Pancreas (tissue), 10 donors: ENCODE measurements around the gene SOS2. TPM values are rescaled to one million over a fixed set of nuclear protein-coding genes. Genes with fewer than 3 reads are reported as not detected.

Source experiments
- ATAC-seq, 4 donors: fragments of 200-7000 bp; cut with Tn5 transposase; one replicate each; pipeline versions ENCODE4 v1.8.0 to v1.9.1; 2020; ENCODE audit warnings: mild to moderate bottlenecking in 4 of 4, moderate library complexity in 4 of 4
- DNase-seq, 6 donors: peaks; one replicate each; pipeline ENCODE4 v3.0.0-alpha.2; 2020
- FAIRE-seq: peaks from 2 replicates; lab custom pipeline; 2012; peaks lifted over from hg19 to GRCh38; lab: Jason Lieb, UNC
- H3K27ac ChIP-seq, 4 donors: fragments of 200-600 bp; sonication (generic); 1 replicate in 3 of 4; 2 replicates in 1 of 4; pipeline versions ENCODE4 v1.5.0 to v1.8.0; 2020
- H3K27me3 ChIP-seq, 4 donors: fragments of 200-600 bp; one replicate each; pipeline ENCODE4 v1.8.0; 2021
- H3K36me3 ChIP-seq, 3 donors: fragments of 200-600 bp; sonication (generic) in 1 of 3; one replicate each; pipeline versions ENCODE4 v1.5.0 to v1.8.0; 2020 to 2021
- H3K4me1 ChIP-seq, 3 donors: fragments of 200-600 bp; one replicate each; pipeline ENCODE4 v1.8.0; 2021
- H3K4me3 ChIP-seq, 4 donors: fragments of 200-600 bp; sonication (generic) in 2 of 4; one replicate each; pipeline versions ENCODE4 v1.5.0 to v1.8.0; 2020 to 2021
- H3K9me3 ChIP-seq, 4 donors: fragments of 200-600 bp; one replicate each; pipeline ENCODE4 v1.8.0; 2021
- WGBS, 2 donors: extraction: QIAGEN DNeasy Blood & Tissue Kit; methylation state at CpG; one replicate each; pipeline ENCODE4 v1.1.7; 2013; 5-methylcytosine and 5-hydroxymethylcytosine counted together
- intact Hi-C, 3 donors: fragments of 100-400 bp; cut with DNase I; formaldehyde crosslinking; loops; one replicate each; pipeline versions ENCODE4 v1.11.1 to v1.14.2; 2022
- polyA plus RNA-seq, 2 donors: library from polyadenylated mRNA; stranded (reverse); fragments of 200-250 nt; gene quantifications; one replicate each; pipeline ENCODE4 v1.2.3, GENCODE V29; 2013
- total RNA-seq, 6 donors: library from RNA; stranded (reverse); fragmentation: NEBNext Ultra II Directional in 4 of 6; extraction: Animal tissue kit (Norgen Biotek cat#: 25700) in 4 of 6; gene quantifications; one replicate each; pipeline versions ENCODE4 v1.2.1 to v1.2.4, GENCODE V29; 2021 to 2023
- TF ChIP-seq, protein P1 (sequence below), 4 donors: fragments of 200-600 bp; sonication (generic) in 3 of 4; IDR thresholded peaks; one replicate each; pipeline versions ENCODE4 v1.5.0 to v1.8.0; 2021; ENCODE audit warnings: antibody characterized with exemption in 4 of 4
- donor health status: healthy with polysubstance abuse.
- donor health status: DM: no; HTN: no; CAD: no; lungs with moderate emphysema.
- donor health status: DM: no; HTN: no; CAD: no.
- donor health status: control.
- donor health status: control.
- donor health status: Bipolar disorder and iron deficiency.
- donor health status: DM: yes; HTN: yes; CAD: no.
- donor health status: DM: no; HTN: no; CAD: no.
- donor health status: DM: no; HTN: no; CAD: no.
- donor health status: DM: yes; HTN: yes; CAD: no.

Gene SOS2
- total and polyA plus RNA-seq, 8 donors: 4.2 to 19.9 (median 10.7) TPM

DNA sequence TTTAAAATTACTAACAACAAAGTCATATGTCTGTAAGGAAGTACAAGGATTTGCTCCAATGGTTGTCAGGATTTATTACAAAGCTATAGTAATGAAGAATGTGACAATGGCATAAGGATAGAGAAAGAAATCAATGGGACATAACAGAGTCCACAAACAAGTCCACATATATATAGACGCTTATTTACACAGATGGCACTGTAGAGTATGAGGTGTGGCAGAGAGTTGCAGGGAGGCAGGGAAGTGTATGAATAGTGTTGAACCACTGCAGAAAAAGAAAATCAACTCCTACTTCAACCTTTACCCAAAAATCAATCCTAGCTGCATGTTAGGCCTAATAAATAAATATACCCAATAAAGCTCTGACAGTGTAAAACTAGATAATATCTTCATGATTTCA is 21.3 kb downstream of the SOS2 start:
- DNase-seq (no peak), FAIRE-seq (no peak), ATAC-seq (no peak)
- H3K4me3 ChIP-seq: no peak overlapping the region
- no peak overlapping the region for H3K27ac ChIP-seq
- intact Hi-C loops: no loop called here
- WGBS, 2 donors: 70 to 74% methylated on average over 1 of the region's 1 CpG
- no peaks in the 10 kb centered on the region for H3K4me1 ChIP-seq
- no peaks in the 10 kb centered on the region for H3K36me3 ChIP-seq
- H3K9me3 ChIP-seq: no peaks in the 10 kb centered on the region
- H3K27me3 ChIP-seq: no peaks in the 10 kb centered on the region
- TF ChIP-seq, protein P1, sequence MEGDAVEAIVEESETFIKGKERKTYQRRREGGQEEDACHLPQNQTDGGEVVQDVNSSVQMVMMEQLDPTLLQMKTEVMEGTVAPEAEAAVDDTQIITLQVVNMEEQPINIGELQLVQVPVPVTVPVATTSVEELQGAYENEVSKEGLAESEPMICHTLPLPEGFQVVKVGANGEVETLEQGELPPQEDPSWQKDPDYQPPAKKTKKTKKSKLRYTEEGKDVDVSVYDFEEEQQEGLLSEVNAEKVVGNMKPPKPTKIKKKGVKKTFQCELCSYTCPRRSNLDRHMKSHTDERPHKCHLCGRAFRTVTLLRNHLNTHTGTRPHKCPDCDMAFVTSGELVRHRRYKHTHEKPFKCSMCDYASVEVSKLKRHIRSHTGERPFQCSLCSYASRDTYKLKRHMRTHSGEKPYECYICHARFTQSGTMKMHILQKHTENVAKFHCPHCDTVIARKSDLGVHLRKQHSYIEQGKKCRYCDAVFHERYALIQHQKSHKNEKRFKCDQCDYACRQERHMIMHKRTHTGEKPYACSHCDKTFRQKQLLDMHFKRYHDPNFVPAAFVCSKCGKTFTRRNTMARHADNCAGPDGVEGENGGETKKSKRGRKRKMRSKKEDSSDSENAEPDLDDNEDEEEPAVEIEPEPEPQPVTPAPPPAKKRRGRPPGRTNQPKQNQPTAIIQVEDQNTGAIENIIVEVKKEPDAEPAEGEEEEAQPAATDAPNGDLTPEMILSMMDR (IDR thresholded peaks at IDR 0.05): no peak

DNA sequence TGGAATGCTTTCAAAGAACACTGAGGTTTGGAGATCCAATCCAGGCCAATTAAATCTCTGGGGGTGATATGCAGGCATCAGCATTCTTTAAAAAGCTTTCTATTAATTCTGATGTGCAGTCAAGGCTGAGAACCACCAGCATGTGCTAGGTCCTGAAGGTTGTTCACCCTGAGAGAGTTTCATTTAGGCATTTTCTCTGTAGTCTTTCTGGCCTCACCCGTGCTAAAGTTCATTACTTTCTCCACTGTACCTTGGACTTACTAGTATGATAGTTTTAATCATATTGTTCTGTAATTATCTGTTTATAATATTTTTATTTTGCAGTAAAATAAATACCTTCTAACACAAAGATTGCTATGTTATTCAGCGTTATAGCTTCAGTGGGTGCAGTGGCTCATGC is 32.9 kb downstream of the SOS2 start:
- 94 to 98% methylated on average over 2 of the region's 2 CpGs for WGBS, 2 donors
- Histone ChIP-seq H3K36me3 (peaks cover 0 to 21% (median 3%) of the 10 kb centered on the region in 3 donors), H3K9me3 (no peaks in the 10 kb centered on the region), H3K4me3 (no peak overlapping the region), H3K4me1 (no peaks in the 10 kb centered on the region), H3K27ac (no peak overlapping the region), H3K27me3 (no peaks in the 10 kb centered on the region)
- intact Hi-C loops: no loop called here
- FAIRE-seq (no peak), DNase-seq (no peak), ATAC-seq (no peak)
- TF ChIP-seq, protein P1 (IDR thresholded peaks at IDR 0.05): no peak

DNA sequence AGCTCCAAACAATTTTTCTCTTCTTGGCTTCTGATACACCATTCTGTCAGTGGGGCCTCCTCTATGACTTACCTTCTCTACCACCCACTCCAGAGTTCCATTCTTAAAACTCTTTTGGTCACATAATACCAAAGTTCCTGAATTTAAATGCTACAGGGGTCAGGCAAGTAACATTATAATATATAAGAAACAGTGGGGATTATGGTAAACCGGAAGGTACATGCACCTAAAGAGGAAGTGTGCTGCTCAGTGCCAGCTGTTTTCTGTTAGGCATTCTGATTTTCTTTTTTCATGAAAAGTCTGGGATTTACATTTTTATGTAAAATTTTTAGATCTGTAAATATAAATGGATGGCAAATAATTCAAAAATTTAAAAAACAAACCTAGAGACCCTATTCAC is 39.9 kb downstream of the SOS2 start:
- Histone ChIP-seq H3K27me3 (no peaks in the 10 kb centered on the region), H3K4me3 (no peak overlapping the region), H3K36me3 (peaks cover 0 to 10% (median 4%) of the 10 kb centered on the region in 3 donors), H3K4me1 (no peaks in the 10 kb centered on the region), H3K9me3 (no peaks in the 10 kb centered on the region), H3K27ac (no peak overlapping the region)
- FAIRE-seq: no peak
- TF ChIP-seq, protein P1 (IDR thresholded peaks at IDR 0.05): no peak
- intact Hi-C loops: no loop called here
- no peak for DNase-seq
- no peak for ATAC-seq
- WGBS, 2 donors: 93 to 95% methylated on average over 1 of the region's 1 CpG

DNA sequence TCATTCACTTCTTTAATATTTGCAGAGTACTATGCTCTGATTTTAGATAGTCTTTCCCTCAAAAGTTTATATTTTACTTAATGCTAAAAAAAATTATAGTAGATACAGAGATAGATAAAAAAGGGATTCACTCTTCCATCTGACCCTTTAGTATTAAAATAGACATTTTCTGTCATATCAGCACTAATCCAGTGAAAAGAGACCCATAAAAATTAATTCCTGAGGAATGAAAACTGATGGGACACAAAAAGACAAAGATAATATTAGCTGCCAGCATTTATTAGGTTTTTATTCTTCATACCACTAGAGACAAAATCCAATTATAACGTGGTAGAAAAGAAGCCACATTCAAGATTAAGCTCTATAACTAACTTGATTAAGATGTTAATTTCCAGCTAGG is 45.3 kb downstream of the SOS2 start:
- H3K4me3 ChIP-seq: no peak overlapping the region
- no peaks in the 10 kb centered on the region for H3K4me1 ChIP-seq
- H3K27ac ChIP-seq: no peak overlapping the region
- ATAC-seq (no peak), FAIRE-seq (no peak), DNase-seq (no peak)
- 95 to 96% methylated on average over 1 of the region's 1 CpG for WGBS, 2 donors
- no peaks in the 10 kb centered on the region for H3K9me3 ChIP-seq
- peaks cover 0 to 10% (median 4%) of the 10 kb centered on the region in 3 donors for H3K36me3 ChIP-seq
- intact Hi-C loops: no loop called here
- TF ChIP-seq, protein P1 (IDR thresholded peaks at IDR 0.05): no peak
- H3K27me3 ChIP-seq: no peaks in the 10 kb centered on the region

DNA sequence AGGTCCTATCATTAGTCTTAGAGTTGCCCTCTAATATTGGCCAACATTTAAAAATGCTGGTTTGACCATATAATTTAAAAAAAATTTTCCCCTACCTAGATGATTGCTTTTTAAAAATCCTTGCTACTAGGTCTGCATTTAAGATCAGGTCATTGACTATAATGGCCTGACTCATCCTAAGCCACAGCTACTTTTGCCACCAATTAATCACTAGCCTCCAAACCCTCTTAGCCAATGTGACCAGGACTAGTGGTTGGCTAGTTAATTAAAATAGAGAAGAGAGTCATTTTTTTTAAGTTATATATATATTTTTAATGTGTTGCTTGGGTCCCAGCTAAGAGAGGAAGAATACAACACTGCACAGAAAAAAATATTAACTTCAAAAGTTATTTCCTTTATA is 57.5 kb downstream of the SOS2 start:
- intact Hi-C loops: no loop called here
- no peak overlapping the region for H3K4me3 ChIP-seq
- TF ChIP-seq, protein P1 (IDR thresholded peaks at IDR 0.05): no peak
- H3K4me1 ChIP-seq: no peaks in the 10 kb centered on the region
- no peaks in the 10 kb centered on the region for H3K36me3 ChIP-seq
- DNase-seq (no peak), ATAC-seq (no peak), FAIRE-seq (no peak)
- no peaks in the 10 kb centered on the region for H3K9me3 ChIP-seq
- H3K27me3 ChIP-seq: no peaks in the 10 kb centered on the region
- no peak overlapping the region for H3K27ac ChIP-seq
